Mucosa of stomach (tissue), 1 donor: ENCODE data around the gene EXD3.

Source experiments
- H3K27me3 ChIP-seq: one replicate; pipeline ENCODE4 v1.7.0; 2013; ENCODE audit warnings: mild to moderate bottlenecking, low read length; ENCODE audit not compliant: control insufficient read depth, insufficient read depth
- H3K36me3 ChIP-seq: one replicate; pipeline ENCODE4 v1.7.0; 2013; ENCODE audit warnings: low read length; ENCODE audit not compliant: control insufficient read depth, insufficient read depth
- H3K4me1 ChIP-seq: one replicate; pipeline ENCODE4 v1.7.0; 2013; ENCODE audit warnings: mild to moderate bottlenecking, low read length; ENCODE audit not compliant: control insufficient read depth, insufficient read depth
- H3K4me3 ChIP-seq: one replicate; pipeline ENCODE4 v1.7.0; 2013; ENCODE audit warnings: low read length
- H3K9ac ChIP-seq: one replicate; pipeline ENCODE4 v1.7.0; 2013; ENCODE audit warnings: mild to moderate bottlenecking, low read length, moderate library complexity
- H3K9me3 ChIP-seq: one replicate; pipeline ENCODE4 v1.7.0; 2013; ENCODE audit warnings: mild to moderate bottlenecking, low read length, moderate library complexity; ENCODE audit not compliant: control insufficient read depth
- donor health status: Pancreatic carcinoma.

EXD3 gene

DNA sequence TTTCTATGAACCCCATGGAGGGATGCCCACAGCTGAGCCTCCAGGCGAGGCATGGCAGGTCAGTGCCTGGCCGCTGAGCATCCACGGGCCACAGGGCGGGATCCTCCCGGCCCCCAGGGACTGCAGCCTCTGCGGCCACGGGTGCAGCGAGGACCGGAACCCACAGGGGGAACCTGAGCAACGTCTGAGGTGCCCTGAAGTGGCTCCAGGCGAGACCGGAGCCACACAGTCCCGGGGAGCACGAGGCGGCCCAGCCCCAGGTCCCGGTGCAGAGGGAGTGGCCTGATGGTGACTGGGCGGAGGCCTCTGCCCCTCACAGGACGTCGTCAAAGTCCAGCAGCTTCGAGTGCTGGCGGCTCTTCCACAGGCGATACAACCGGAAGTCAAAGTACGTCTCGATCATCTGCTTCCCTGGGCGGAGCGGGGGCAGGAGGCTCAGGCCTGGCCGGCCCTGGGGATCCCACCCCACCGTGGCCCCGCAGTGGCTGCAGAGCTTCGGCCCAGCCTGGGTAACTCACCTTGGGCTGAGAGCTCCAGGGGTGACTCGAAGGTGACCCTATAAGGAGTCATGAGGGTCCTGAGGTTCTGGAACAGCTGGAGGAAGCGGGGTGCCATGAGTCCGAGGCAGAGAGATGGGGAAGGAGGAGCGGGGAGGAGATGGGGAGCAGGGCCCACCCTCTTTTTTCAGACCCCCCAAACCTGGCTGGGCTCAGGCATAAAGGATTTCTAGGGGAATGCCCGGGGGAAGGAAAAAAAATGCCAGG is 26.3 kb upstream of the EXD3 start:
- no peaks in the 10 kb centered on the region for H3K9me3 ChIP-seq
- H3K36me3 ChIP-seq: no peaks in the 10 kb centered on the region
- no peak overlapping the region for H3K4me3 ChIP-seq
- H3K4me1 ChIP-seq: peaks cover 28% of the 10 kb centered on the region
- peaks cover 8% of the 10 kb centered on the region for H3K27me3 ChIP-seq
- no peak overlapping the region for H3K9ac ChIP-seq

GRCh38 chr9:137448602-137448962 is 25.6 kb upstream of the EXD3 start:
- no peak overlapping the region for H3K4me3 ChIP-seq
- no peaks in the 10 kb centered on the region for H3K9me3 ChIP-seq
- H3K36me3 ChIP-seq: no peaks in the 10 kb centered on the region
- H3K27me3 ChIP-seq: peaks cover 8% of the 10 kb centered on the region
- peaks cover 24% of the 10 kb centered on the region for H3K4me1 ChIP-seq
- H3K9ac ChIP-seq: no peak overlapping the region

GRCh38 chr9:137447722-137448601 is 25.0 kb upstream of the EXD3 start:
- Histone ChIP-seq H3K9ac (no peak overlapping the region), H3K9me3 (no peaks in the 10 kb centered on the region), H3K4me3 (no peak overlapping the region), H3K27me3 (peaks cover 8% of the 10 kb centered on the region), H3K36me3 (no peaks in the 10 kb centered on the region), H3K4me1 (peaks cover 18% of the 10 kb centered on the region)

DNA sequence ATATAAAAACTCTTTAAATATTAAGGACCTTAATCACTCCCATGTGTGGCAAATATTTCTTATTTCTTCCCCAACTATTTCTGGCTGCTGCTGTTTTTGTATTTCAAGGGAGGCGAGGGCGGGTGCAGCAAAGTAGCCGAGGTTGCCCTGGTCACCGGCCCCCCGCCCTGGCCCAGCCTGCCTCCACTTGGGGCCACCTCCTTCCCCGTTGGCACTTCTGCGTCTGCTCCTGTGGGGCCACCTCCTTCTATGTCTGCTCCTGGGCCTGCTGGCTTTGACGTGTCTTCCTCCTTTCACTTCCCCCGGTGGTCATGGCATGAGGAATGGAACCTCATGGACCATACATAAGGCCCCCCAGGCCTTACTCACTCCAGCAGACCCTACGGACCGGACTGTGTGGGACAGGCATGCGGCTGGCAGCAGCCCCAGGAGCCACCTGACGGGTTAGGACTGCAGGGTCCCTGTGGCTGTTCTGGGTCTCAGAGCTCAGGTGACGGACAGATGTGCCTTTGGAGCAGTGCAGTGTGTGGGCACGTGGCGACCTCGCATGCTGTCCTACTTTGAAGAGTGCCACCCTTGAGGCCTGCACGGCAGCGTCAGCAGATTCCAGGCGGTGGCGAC is 24.0 kb upstream of the EXD3 start:
- Histone ChIP-seq H3K9me3 (no peaks in the 10 kb centered on the region), H3K27me3 (peaks cover 8% of the 10 kb centered on the region), H3K36me3 (no peaks in the 10 kb centered on the region), H3K9ac (no peak overlapping the region), H3K4me3 (no peak overlapping the region), H3K4me1 (peaks cover 17% of the 10 kb centered on the region)

DNA sequence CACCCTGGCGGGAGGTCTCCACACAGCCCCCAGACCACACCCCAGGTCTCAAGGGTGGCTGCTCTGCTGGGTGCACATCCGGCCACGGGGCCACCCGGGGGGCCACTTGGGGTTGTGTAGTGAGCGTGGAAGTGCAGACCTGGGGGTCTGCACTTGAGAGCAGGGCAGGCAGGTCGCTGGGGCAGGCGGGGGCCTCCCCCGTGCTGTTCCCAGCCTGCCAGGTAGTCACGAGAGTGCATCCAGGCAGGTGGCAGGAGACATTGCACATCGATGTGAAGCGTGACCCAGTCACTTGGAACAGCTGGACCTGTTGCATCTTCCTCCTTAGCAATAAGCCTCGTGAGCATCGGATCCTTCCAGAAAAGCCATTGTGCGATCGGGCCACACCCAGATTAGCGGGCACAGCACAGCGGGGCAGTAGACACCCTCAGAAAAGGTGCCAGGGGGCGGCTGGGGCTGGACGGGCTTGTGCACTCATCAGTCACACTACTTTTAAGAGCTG is 23.0 kb upstream of the EXD3 start:
- Histone ChIP-seq H3K4me1 (peaks cover 17% of the 10 kb centered on the region), H3K4me3 (no peak overlapping the region), H3K9me3 (no peaks in the 10 kb centered on the region), H3K27me3 (peaks cover 8% of the 10 kb centered on the region), H3K9ac (no peak overlapping the region), H3K36me3 (no peaks in the 10 kb centered on the region)

- peaks cover 8% of the 10 kb centered on the region for H3K27me3 ChIP-seq
- no peaks in the 10 kb centered on the region for H3K9me3 ChIP-seq
- H3K4me1 ChIP-seq: peaks cover 17% of the 10 kb centered on the region
- no peak overlapping the region for H3K4me3 ChIP-seq
- H3K36me3 ChIP-seq: no peaks in the 10 kb centered on the region
- no peak overlapping the region for H3K9ac ChIP-seq
Measured at GRCh38 chr9:137445275-137445807, 22.4 kb upstream of the EXD3 start.

DNA sequence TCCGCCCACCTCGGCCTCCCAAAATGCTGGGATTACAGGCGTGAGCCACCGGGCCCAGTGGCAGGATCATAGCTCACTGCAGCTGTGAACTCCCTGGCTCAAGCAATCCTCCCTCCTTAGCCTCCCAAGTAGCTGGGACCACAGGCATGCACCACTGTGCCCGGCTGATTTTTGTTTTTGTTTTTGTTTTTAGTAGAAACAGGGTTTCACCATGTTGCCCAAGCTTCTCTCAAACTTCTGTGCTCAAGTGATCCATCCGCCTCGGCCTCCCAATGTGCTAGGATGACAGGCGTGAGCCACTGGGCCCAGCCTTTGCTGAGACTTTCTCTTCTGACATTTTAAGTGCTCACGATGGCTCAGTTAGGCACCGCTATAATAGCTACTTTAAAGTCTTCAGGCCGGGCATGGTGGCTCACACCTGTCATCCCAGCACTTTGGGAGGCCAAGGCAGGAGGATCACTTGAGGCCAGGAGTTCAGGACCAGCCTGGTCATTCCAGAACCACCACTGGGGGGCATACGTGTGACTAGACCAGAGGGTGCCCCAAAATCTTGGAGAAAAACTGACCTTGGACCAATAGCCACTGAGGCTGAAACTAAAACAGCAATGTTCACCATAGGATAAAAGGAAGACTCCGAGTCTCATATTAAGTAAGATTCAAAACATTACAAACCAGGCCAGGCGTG is 21.3 kb upstream of the EXD3 start:
- no peaks in the 10 kb centered on the region for H3K36me3 ChIP-seq
- H3K27me3 ChIP-seq: peaks cover 8% of the 10 kb centered on the region
- no peaks in the 10 kb centered on the region for H3K9me3 ChIP-seq
- H3K4me3 ChIP-seq: no peak overlapping the region
- H3K9ac ChIP-seq: no peak overlapping the region
- peaks cover 21% of the 10 kb centered on the region for H3K4me1 ChIP-seq

DNA sequence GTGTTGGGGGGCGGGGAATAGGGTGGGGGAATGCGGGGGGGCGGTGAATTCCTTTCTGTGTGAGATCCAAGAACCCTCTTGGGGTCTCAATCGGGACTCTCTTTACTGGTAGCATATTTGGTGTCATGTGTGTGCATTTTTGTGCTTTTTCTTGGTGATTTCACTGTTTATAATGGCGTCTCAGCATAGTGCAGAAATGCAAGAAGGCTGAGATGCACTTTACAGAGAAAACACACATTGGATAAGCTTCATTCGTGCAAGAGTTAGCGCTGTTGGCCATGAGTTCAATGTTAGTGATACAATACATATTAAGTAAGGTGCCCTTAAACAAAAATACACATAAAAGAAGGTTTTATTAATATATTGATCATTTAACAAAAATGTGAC is 19.0 kb upstream of the EXD3 start:
- H3K36me3 ChIP-seq: no peaks in the 10 kb centered on the region
- no peak overlapping the region for H3K4me3 ChIP-seq
- H3K9ac ChIP-seq: no peak overlapping the region
- no peaks in the 10 kb centered on the region for H3K9me3 ChIP-seq
- peaks cover 37% of the 10 kb centered on the region for H3K4me1 ChIP-seq
- H3K27me3 ChIP-seq: peaks cover 8% of the 10 kb centered on the region

GRCh38 chr9:137441289-137441934 is 18.4 kb upstream of the EXD3 start, which contains the start of gene ENTPD8:
TSS of gene ENTPD8 (minus strand) at chr9:137441357. CDS start at chr9:137438285, 3,072 bp downstream.
- H3K9ac ChIP-seq: no peak within 1 kb of the TSS
- H3K4me1 ChIP-seq: peaks cover 41% of the 10 kb centered on the region
- H3K9me3 ChIP-seq: no peaks in the 10 kb centered on the region
- H3K36me3 ChIP-seq: no peaks in the 10 kb centered on the region
- H3K4me3 ChIP-seq: no peak within 1 kb of the TSS
- H3K27me3 ChIP-seq: peaks cover 6% of the 10 kb centered on the region

- H3K9ac ChIP-seq: peak overlapping the region; percentile 34
- H3K36me3 ChIP-seq: no peaks in the 10 kb centered on the region
- H3K4me3 ChIP-seq: no peak overlapping the region
- peaks cover 43% of the 10 kb centered on the region for H3K4me1 ChIP-seq
- no peaks in the 10 kb centered on the region for H3K27me3 ChIP-seq
- H3K9me3 ChIP-seq: no peaks in the 10 kb centered on the region
Measured at GRCh38 chr9:137439158-137439714, 16.3 kb upstream of the EXD3 start.
